Breast epithelium (tissue), 3 donors: ENCODE data around the gene RETNLB.

Source experiments
- CTCF ChIP-seq, 3 donors: fragments of 450-650 bp; IDR thresholded peaks; one replicate each; pipeline ENCODE4 v1.5.1; 2016 to 2017; ENCODE audit warnings: antibody characterized with exemption in 3 of 3, mild to moderate bottlenecking in 3 of 3, moderate library complexity in 3 of 3
- POLR2A ChIP-seq: fragments of 450-650 bp; IDR thresholded peaks from one replicate; pipeline ENCODE4 v1.6.1; 2016; ENCODE audit warnings: antibody characterized with exemption, mild to moderate bottlenecking, moderate library complexity
- POLR2AphosphoS5 ChIP-seq, 3 donors: sonication (generic); formaldehyde crosslinking; IDR thresholded peaks; one replicate each; pipeline ENCODE4 v1.6.1; 2017; ENCODE audit warnings: antibody characterized with exemption in 3 of 3

- TF ChIP-seq CTCF (IDR thresholded peaks at IDR 0.05) (no peak), POLR2AphosphoS5 (IDR thresholded peaks at IDR 0.05) (no peak), POLR2A (no peak)
Measured at GRCh38 chr3:108724101-108724500, 33.1 kb downstream of the RETNLB start.
